IMR-90 (cell line): Measurements from ENCODE around the gene PRSS8. TPM values are rescaled to one million over a fixed set of nuclear protein-coding genes. Genes with fewer than 3 reads are reported as not detected.

Experiments used
- ATAC-seq: fragments of 200-7000 bp; cut with Tn5 transposase; 2 replicates; pipeline ENCODE4 v1.9.1; 2020; ENCODE audit warnings: low read depth, mild to moderate bottlenecking, moderate library complexity
- BruUV-seq: library from RNA; stranded (reverse); fragments of 400-500 nt; replicated peaks from 2 replicates; lab custom pipeline; 2021; lab: Mats Ljungman, UMichigan
- CTCF ChIA-PET: fragments of 300-600 bp; formaldehyde crosslinking; extraction: SDS; loops from one replicate; lab custom pipeline; 2021; ENCODE audit warnings: antibody characterized with exemption; lab: Yijun Ruan, JAX
- POLR2A ChIA-PET: fragments of 300-600 bp; sonication (Branson Sonifier 250); formaldehyde crosslinking; loops from one replicate; lab custom pipeline; 2022; ENCODE audit warnings: antibody characterized with exemption; ENCODE audit not compliant: unreplicated experiment; lab: Charles Lee
- DNase-seq: peaks from one replicate; pipeline ENCODE4 v3.0.0; 2013
- H2AFZ ChIP-seq: replicated peaks from 2 replicates; pipeline ENCODE3; 2013; ENCODE audit warnings: low read length, mild to moderate bottlenecking; ENCODE audit not compliant: poor library complexity
- H2AK5ac ChIP-seq: 2 replicates; pipeline ENCODE4 v1.6.1; 2013; ENCODE audit warnings: low read depth, low read length, inconsistent platforms
- H2AK9ac ChIP-seq: replicated peaks from 2 replicates; pipeline ENCODE3; 2013; ENCODE audit warnings: mild to moderate bottlenecking, low read depth, low read length, moderate library complexity; ENCODE audit not compliant: poor library complexity
- H2BK120ac ChIP-seq: 2 replicates; pipeline ENCODE4 v1.6.1; 2013; ENCODE audit warnings: low read depth, low read length, inconsistent platforms
- H2BK15ac ChIP-seq: 3 replicates; pipeline ENCODE4 v1.6.1; 2013; ENCODE audit warnings: low read depth, low read length, inconsistent platforms
- H2BK20ac ChIP-seq: 2 replicates; pipeline ENCODE4 v1.6.1; 2013; ENCODE audit warnings: low read depth, mild to moderate bottlenecking, inconsistent platforms, low read length, moderate library complexity
- H2BK5ac ChIP-seq: 2 replicates; pipeline ENCODE4 v1.6.1; 2013; ENCODE audit warnings: mild to moderate bottlenecking, low read depth, low read length, inconsistent platforms; ENCODE audit not compliant: poor library complexity, severe bottlenecking
- H3K14ac ChIP-seq: replicated peaks from 2 replicates; pipeline ENCODE4 v1.6.1; 2013; ENCODE audit warnings: low read depth, low read length, inconsistent platforms
- H3K18ac ChIP-seq: 2 replicates; pipeline ENCODE4 v1.6.1; 2013; ENCODE audit warnings: low read depth, low read length, control low read depth
- H3K23ac ChIP-seq: 2 replicates; pipeline ENCODE4 v1.6.1; 2013; ENCODE audit warnings: low read depth, low read length, inconsistent platforms
- H3K27ac ChIP-seq: 2 replicates; pipeline ENCODE4 v1.5.1; 2013; ENCODE audit warnings: mild to moderate bottlenecking, control low read depth, low read length; ENCODE audit not compliant: insufficient read depth
- H3K27me3 ChIP-seq: 2 replicates; pipeline ENCODE4 v1.6.1; 2013; ENCODE audit warnings: low read length; ENCODE audit not compliant: control insufficient read depth, insufficient read depth
- H3K36me3 ChIP-seq: 2 replicates; pipeline ENCODE4 v1.6.1; 2013; ENCODE audit warnings: low read length, mixed read lengths; ENCODE audit not compliant: control insufficient read depth, insufficient read depth
- H3K4ac ChIP-seq: 2 replicates; pipeline ENCODE4 v1.6.1; 2013; ENCODE audit warnings: low read depth, low read length, inconsistent platforms
- H3K4me1 ChIP-seq: 2 replicates; pipeline ENCODE4 v1.6.1; 2013; ENCODE audit warnings: low read length, mixed read lengths; ENCODE audit not compliant: control insufficient read depth, insufficient read depth
- H3K4me2 ChIP-seq: 2 replicates; pipeline ENCODE4 v1.6.1; 2013; ENCODE audit warnings: low read depth, mild to moderate bottlenecking, control low read depth, low read length, moderate library complexity
- H3K4me3 ChIP-seq: 2 replicates; pipeline ENCODE4 v1.5.1; 2013; ENCODE audit warnings: low read depth, mild to moderate bottlenecking, control low read depth, low read length, moderate library complexity; ENCODE audit not compliant: insufficient read depth
- H3K56ac ChIP-seq: 2 replicates; pipeline ENCODE4 v1.6.1; 2013; ENCODE audit warnings: low read length, inconsistent platforms; ENCODE audit not compliant: insufficient read depth; ENCODE audit errors: extremely low read depth
- H3K79me1 ChIP-seq, 2 experiments: 2 replicates each; pipeline ENCODE4 v1.6.1; 2013; ENCODE audit warnings: low read length in 2 of 2, inconsistent platforms in 1 of 2, low read depth in 1 of 2
- H3K9ac ChIP-seq: 2 replicates; pipeline ENCODE4 v1.6.1; 2013; ENCODE audit warnings: low read depth, low read length, control low read depth
- H3K9me1 ChIP-seq: 2 replicates; pipeline ENCODE4 v1.6.1; 2013; ENCODE audit warnings: low read length, inconsistent platforms; ENCODE audit not compliant: insufficient read depth
- H3K9me3 ChIP-seq: 2 replicates; pipeline ENCODE4 v1.6.1; 2013; ENCODE audit warnings: low read length; ENCODE audit not compliant: control insufficient read depth, insufficient read depth
- H4K20me1 ChIP-seq: 2 replicates; pipeline ENCODE4 v1.6.1; 2013; ENCODE audit warnings: low read length, inconsistent platforms; ENCODE audit not compliant: insufficient read depth
- H4K5ac ChIP-seq: 2 replicates; pipeline ENCODE4 v1.6.1; 2013; ENCODE audit warnings: mild to moderate bottlenecking, low read depth, low read length, control low read depth
- H4K8ac ChIP-seq, 2 experiments: 2 replicates each; pipeline ENCODE4 v1.6.1; 2013; ENCODE audit warnings: low read depth in 2 of 2, low read length in 2 of 2, control low read depth in 1 of 2, inconsistent platforms in 1 of 2
- H4K91ac ChIP-seq: 2 replicates; pipeline ENCODE4 v1.6.1; 2013; ENCODE audit warnings: low read depth, low read length, inconsistent platforms; ENCODE audit not compliant: insufficient read depth
- FOS ChIP-seq: fragments of 150-350 bp; IDR thresholded peaks from 2 replicates; pipeline ENCODE4 v1.6.1; 2016; ENCODE audit warnings: low read depth, low read length
- NFE2L2 ChIP-seq: fragments of 150-350 bp; IDR thresholded peaks from 2 replicates; pipeline ENCODE4 v1.6.1; 2016; ENCODE audit warnings: low read depth, mild to moderate bottlenecking, low read length
- WGBS, 2 experiments: methylation state at CpG; one replicate each; pipeline versions ENCODE4 v1.1.5 to v1.1.7; 2013; ENCODE audit warnings: missing lambda C conversion rate in 2 of 2; ENCODE audit not compliant: insufficient read length in 1 of 2; ENCODE audit errors: extremely low coverage in 2 of 2; 5-methylcytosine and 5-hydroxymethylcytosine counted together
- dilution Hi-C: fragments of 300-500 bp; cut with HindIII; formaldehyde crosslinking; loops from one replicate; pipeline ENCODE4 v1.14.3; 2018; ENCODE audit warnings: low sequenced_read_pairs; ENCODE audit not compliant: unreplicated experiment
- in situ Hi-C: fragments of 300-500 bp; cut with MboI; formaldehyde crosslinking; loops from 3 replicates; pipeline ENCODE4 v1.14.3; 2019; ENCODE audit warnings: low sequenced_read_pairs, inconsistent platforms, mixed read lengths
- intact Hi-C: fragments of 100-400 bp; cut with micrococcal nuclease; formaldehyde crosslinking; loops from 2 replicates; pipeline ENCODE4 v1.10.0; 2022
- polyA plus RNA-seq, 3 experiments: library from polyadenylated mRNA; depleted of rRNA; stranded (reverse); fragments of >200 nt; gene quantifications; 2 replicates each; pipeline ENCODE4 v1.2.3, GENCODE V29; 2012; ENCODE audit warnings: low replicate concordance in 1 of 3
- total RNA-seq: library from RNA; depleted of rRNA; stranded (reverse); fragments of >200 nt; gene quantifications from 2 replicates; pipeline ENCODE4 v1.2.3, GENCODE V29; 2012

Gene PRSS8
- total and polyA plus RNA-seq, 2 of the 4 experiments (the other 2 are of a cell fraction): not detected

- dilution Hi-C loops: no loop called here
- in situ Hi-C loops: no loop called here
- H4K91ac ChIP-seq: no peak overlapping the region
- no peak overlapping the region for H2AK5ac ChIP-seq
- H3K27me3 ChIP-seq: no peaks in the 10 kb centered on the region; the same call in 1 of the 2 replicates
- H3K4me1 ChIP-seq: 0 out of 2 replicates have a peak, but pooled peaks cover 3% of the 10 kb centered on the region
- BruUV-seq: no TSS peak
- intact Hi-C loops: no loop called here
- no peak overlapping the region for H2BK120ac ChIP-seq
- no peak overlapping the region for H2BK15ac ChIP-seq
- ChIA-PET CTCF (no interaction called here), POLR2A (no interaction called here)
- no peak overlapping the region for H3K4me3 ChIP-seq
- H4K5ac ChIP-seq: no peak overlapping the region
- H2AK9ac ChIP-seq: no peak overlapping the region
- no peak overlapping the region for H2BK5ac ChIP-seq
- H3K56ac ChIP-seq: no peak overlapping the region
- no peak for TF ChIP-seq NFE2L2
- no peak for TF ChIP-seq FOS
- WGBS, 2 experiments: no CpG with 5 or more reads among the region's 6 CpGs
- H3K36me3 ChIP-seq: peaks cover 25% of the 10 kb centered on the region
- H3K18ac ChIP-seq: no peak overlapping the region
- no peak overlapping the region for H3K14ac ChIP-seq
- DNase-seq (no peak), ATAC-seq (no peak)
- no peak overlapping the region for H3K27ac ChIP-seq
- H4K8ac ChIP-seq: no peak overlapping the region
- H3K9me1 ChIP-seq: peaks cover 4% of the 10 kb centered on the region
- H3K4me2 ChIP-seq: no peak overlapping the region
- no peaks in the 10 kb centered on the region for H3K79me1 ChIP-seq
- H3K23ac ChIP-seq: no peak overlapping the region
- no peak overlapping the region for H3K9ac ChIP-seq
- H3K4ac ChIP-seq: no peak overlapping the region
- no peak overlapping the region for H2AFZ ChIP-seq
- H2BK20ac ChIP-seq: no peak overlapping the region
- H4K20me1 ChIP-seq: no peaks in the 10 kb centered on the region
- H3K9me3 ChIP-seq: no peaks in the 10 kb centered on the region
These were observed 2.5 kb downstream of the PRSS8 start for GRCh38 chr16:31133046-31133501.
